Measurements from ENCODE around the gene SLC25A25. TPM values are rescaled to one million over a fixed set of nuclear protein-coding genes. Genes with fewer than 3 reads are reported as not detected.

Gene SLC25A25
- total RNA-seq, 1 experiment from 2014 or later: 10.7 TPM

DNA sequence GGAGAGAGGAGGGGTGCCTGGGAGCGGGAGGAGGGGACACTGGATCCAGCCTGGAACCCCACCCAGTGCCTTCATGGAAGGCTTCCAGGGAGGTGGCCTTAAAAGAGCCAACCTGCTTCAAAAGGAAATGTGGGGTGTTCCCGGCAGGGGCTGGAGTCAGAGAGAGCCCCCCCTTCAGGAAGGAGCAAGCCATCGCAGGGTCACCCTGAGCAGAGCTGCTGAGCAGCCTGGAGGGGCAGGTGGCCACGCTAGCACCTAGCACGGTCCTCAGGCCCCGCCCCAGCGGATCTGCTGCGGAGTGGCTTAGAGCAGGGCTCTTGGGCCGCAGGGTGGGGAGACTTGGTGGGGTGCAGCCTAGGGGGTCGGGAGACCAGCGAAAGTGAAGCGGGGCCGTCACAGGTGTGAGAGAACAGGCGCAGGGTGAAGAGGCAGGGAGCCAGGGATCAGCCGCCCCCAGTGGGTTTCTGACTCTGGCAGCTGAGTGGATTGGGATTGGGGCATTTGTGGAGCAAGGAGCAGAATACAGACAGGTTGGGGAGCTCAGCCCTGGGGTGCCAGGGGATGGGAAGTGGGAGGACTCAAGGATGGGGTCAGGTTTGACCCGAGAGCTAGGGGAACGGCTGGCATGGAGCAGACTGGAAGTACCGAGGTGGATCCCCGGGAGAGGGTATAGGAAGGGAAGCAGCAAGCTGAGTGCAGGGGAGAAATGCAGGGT is 82.7 kb downstream of the SLC25A25 start:
- no peaks in the 10 kb centered on the region for H3K9me3 ChIP-seq (ENCODE audit: control insufficient read depth, insufficient read depth, low read depth, low read length)
- H3K4me3 ChIP-seq (ENCODE audit: low read depth in 2 of 2, low read length in 2 of 2): no peak overlapping the region
- POLR2A ChIA-PET: no interaction called here
- intact Hi-C loops (cut with micrococcal nuclease; ENCODE audit: unreplicated experiment): no loop called here
- no TSS peak for BruUV-seq (replicated peaks)
- no peaks in the 10 kb centered on the region for H3K36me3 ChIP-seq (ENCODE audit: control insufficient read depth, insufficient read depth, low read length)
- DNase-seq (ENCODE audit: low read depth, low spot score): no peak
- TF ChIP-seq, protein P1, sequence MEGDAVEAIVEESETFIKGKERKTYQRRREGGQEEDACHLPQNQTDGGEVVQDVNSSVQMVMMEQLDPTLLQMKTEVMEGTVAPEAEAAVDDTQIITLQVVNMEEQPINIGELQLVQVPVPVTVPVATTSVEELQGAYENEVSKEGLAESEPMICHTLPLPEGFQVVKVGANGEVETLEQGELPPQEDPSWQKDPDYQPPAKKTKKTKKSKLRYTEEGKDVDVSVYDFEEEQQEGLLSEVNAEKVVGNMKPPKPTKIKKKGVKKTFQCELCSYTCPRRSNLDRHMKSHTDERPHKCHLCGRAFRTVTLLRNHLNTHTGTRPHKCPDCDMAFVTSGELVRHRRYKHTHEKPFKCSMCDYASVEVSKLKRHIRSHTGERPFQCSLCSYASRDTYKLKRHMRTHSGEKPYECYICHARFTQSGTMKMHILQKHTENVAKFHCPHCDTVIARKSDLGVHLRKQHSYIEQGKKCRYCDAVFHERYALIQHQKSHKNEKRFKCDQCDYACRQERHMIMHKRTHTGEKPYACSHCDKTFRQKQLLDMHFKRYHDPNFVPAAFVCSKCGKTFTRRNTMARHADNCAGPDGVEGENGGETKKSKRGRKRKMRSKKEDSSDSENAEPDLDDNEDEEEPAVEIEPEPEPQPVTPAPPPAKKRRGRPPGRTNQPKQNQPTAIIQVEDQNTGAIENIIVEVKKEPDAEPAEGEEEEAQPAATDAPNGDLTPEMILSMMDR (IDR thresholded peaks at IDR 0.05): no peak
- TF ChIP-seq TCF7L2 (IDR thresholded peaks at IDR 0.05; ENCODE audit: low read depth, low read length): no peak
- no peak for TF ChIP-seq SIN3A (IDR thresholded peaks at IDR 0.05; ENCODE audit: borderline replicate concordance, insufficient read depth, low read depth, low read length)
- TF ChIP-seq, protein P2, sequence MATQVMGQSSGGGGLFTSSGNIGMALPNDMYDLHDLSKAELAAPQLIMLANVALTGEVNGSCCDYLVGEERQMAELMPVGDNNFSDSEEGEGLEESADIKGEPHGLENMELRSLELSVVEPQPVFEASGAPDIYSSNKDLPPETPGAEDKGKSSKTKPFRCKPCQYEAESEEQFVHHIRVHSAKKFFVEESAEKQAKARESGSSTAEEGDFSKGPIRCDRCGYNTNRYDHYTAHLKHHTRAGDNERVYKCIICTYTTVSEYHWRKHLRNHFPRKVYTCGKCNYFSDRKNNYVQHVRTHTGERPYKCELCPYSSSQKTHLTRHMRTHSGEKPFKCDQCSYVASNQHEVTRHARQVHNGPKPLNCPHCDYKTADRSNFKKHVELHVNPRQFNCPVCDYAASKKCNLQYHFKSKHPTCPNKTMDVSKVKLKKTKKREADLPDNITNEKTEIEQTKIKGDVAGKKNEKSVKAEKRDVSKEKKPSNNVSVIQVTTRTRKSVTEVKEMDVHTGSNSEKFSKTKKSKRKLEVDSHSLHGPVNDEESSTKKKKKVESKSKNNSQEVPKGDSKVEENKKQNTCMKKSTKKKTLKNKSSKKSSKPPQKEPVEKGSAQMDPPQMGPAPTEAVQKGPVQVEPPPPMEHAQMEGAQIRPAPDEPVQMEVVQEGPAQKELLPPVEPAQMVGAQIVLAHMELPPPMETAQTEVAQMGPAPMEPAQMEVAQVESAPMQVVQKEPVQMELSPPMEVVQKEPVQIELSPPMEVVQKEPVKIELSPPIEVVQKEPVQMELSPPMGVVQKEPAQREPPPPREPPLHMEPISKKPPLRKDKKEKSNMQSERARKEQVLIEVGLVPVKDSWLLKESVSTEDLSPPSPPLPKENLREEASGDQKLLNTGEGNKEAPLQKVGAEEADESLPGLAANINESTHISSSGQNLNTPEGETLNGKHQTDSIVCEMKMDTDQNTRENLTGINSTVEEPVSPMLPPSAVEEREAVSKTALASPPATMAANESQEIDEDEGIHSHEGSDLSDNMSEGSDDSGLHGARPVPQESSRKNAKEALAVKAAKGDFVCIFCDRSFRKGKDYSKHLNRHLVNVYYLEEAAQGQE (IDR thresholded peaks at IDR 0.05; ENCODE audit: insufficient read depth in 1 of 2, low read depth in 2 of 2, low read length in 1 of 2): no peak
- no peak for TF ChIP-seq POLR2AphosphoS5 (IDR thresholded peaks at IDR 0.05; ENCODE audit: low read depth, low read length)
- in situ Hi-C loops (cut with HindIII; ENCODE audit: low pct_unique_long_range_greater_than_20kb, low sequenced_read_pairs): no loop called here
- H3K27ac ChIP-seq (ENCODE audit: low read length): no peak overlapping the region
- CTCF ChIA-PET: no interaction called here
- no peaks in the 10 kb centered on the region for H3K27me3 ChIP-seq (ENCODE audit: control insufficient read depth, insufficient read depth, low read length)
- no peak for ATAC-seq
- peaks cover 5% of the 10 kb centered on the region for H3K4me1 ChIP-seq (ENCODE audit: control insufficient read depth, insufficient read depth, low read length)

DNA sequence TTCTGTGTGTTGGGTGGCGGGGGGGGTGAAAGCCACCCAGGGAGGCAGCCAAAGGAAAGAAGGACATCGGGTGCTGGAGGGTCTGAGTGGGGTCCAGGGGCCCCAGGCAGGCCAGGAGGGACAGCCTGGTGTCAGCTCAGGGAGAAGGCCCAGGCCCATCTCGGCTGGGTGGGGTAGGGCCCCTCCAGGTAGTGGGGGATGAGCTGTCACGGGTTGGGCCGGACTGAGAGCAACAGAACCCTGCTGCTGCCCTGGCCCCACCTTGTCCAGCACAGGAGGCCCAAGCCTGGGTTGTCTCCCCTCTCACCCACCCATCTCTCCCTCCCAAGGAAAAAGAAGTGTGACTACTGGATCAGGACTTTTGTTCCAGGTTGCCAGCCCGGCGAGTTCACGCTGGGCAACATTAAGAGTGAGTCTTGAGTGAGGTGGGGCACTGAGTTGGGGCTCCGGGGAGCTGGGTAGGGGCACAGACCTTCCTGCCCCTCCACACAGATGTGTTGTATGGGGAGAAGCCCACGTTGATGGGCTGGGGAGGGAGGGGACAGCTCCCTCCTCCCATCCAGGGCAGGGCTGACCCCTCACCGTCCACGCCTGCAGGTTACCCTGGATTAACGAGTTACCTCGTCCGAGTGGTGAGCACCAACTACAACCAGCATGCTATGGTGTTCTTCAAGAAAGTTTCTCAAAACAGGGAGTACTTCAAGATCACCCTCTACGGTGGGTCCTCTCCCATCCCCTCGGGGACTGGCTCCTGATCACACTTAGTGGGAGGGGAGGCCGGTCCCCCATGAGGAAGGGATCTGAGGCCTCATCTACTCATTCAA is 83.5 kb downstream of the SLC25A25 start:
- peaks cover 5% of the 10 kb centered on the region for H3K4me1 ChIP-seq (ENCODE audit: control insufficient read depth, insufficient read depth, low read length)
- ChIA-PET POLR2A (no interaction called here), CTCF (no interaction called here)
- no peak overlapping the region for H3K4me3 ChIP-seq (ENCODE audit: low read depth in 2 of 2, low read length in 2 of 2)
- no peak overlapping the region for H3K27ac ChIP-seq (ENCODE audit: low read length)
- no TSS peak for BruUV-seq (replicated peaks)
- DNase-seq (ENCODE audit: low read depth, low spot score) (no peak), ATAC-seq (no peak)
- no peaks in the 10 kb centered on the region for H3K36me3 ChIP-seq (ENCODE audit: control insufficient read depth, insufficient read depth, low read length)
- TF ChIP-seq, protein P2 (IDR thresholded peaks at IDR 0.05; ENCODE audit: insufficient read depth in 1 of 2, low read depth in 2 of 2, low read length in 1 of 2): no peak
- TF ChIP-seq TCF7L2 (IDR thresholded peaks at IDR 0.05; ENCODE audit: low read depth, low read length): no peak
- TF ChIP-seq, protein P1 (IDR thresholded peaks at IDR 0.05): no peak
- no peak for TF ChIP-seq POLR2AphosphoS5 (IDR thresholded peaks at IDR 0.05; ENCODE audit: low read depth, low read length)
- TF ChIP-seq SIN3A (IDR thresholded peaks at IDR 0.05; ENCODE audit: borderline replicate concordance, insufficient read depth, low read depth, low read length): no peak
- H3K9me3 ChIP-seq (ENCODE audit: control insufficient read depth, insufficient read depth, low read depth, low read length): no peaks in the 10 kb centered on the region
- in situ Hi-C loops (cut with HindIII; ENCODE audit: low pct_unique_long_range_greater_than_20kb, low sequenced_read_pairs): no loop called here
- intact Hi-C loops (cut with micrococcal nuclease; ENCODE audit: unreplicated experiment): no loop called here
- no peaks in the 10 kb centered on the region for H3K27me3 ChIP-seq (ENCODE audit: control insufficient read depth, insufficient read depth, low read length)
